Embryonic facial prominence (tissue), 1 donor: Measurements from ENCODE around the gene COL15A1.

Experiments
- DNase-seq: peaks from one replicate; pipeline ENCODE4 v3.0.0-alpha.2; 2016; ENCODE audit errors: extremely low spot score

COL15A1 gene

DNA sequence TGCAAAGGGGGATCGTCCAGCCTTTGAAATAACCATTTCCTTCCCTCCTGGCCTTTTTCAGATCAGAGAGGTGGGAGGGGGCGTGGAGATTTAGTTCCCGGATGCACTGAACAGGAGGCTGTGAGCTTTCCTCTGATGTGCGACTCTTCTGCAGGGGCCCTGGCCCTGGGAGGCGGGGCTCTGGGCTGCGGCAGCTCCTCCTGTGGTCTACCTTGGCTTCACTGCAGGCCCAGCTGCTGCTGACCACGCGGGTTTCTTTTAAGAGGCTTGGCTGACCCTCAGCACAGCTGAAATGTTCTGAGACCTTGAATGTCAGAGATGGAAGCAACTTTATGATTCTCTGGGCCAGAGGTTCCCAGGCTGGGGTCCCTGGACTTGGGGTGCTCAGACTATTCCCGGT is 27.0 kb upstream of the COL15A1 start:
- no peak for DNase-seq

- DNase-seq = no peak
These were observed 25.8 kb upstream of the COL15A1 start for GRCh38 chr9:98917746-98918487.

- DNase-seq = no peak
These were observed 22.0 kb upstream of the COL15A1 start for GRCh38 chr9:98921732-98922131.

GRCh38 chr9:98922721-98923435 is 20.8 kb upstream of the COL15A1 start:
- DNase-seq = no peak

DNA sequence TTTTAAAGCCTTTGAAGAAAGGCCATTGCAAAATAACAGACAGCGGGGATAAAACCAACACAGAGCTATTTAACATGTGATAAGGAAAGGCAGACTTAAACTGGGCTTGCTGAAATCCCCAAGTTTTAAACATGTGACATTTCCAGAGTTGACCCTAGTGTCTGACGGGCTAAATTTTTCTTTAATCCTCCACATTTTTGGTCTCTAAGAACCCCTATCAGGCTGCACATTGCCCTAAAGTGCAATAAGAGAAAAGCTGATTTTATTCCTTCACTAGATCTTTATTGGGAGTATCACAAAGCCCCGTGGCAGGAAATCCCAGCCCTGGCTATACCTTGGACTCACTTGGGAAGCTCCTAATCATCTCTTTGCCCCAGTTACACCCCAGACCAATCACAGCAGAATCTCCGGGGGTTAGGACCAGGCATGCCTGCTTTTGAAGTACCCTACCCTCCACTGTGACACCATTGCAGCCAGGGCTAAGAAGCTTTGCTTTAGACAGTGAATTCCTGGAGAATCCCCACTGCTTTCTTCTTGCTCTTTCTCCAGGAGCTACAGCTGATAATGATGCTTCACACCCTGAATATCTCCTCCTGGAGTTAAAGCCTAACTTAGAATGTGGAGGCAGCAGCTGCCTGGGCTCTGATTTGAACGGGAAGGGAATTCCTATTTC is 20.1 kb upstream of the COL15A1 start:
- DNase-seq = no peak

DNA sequence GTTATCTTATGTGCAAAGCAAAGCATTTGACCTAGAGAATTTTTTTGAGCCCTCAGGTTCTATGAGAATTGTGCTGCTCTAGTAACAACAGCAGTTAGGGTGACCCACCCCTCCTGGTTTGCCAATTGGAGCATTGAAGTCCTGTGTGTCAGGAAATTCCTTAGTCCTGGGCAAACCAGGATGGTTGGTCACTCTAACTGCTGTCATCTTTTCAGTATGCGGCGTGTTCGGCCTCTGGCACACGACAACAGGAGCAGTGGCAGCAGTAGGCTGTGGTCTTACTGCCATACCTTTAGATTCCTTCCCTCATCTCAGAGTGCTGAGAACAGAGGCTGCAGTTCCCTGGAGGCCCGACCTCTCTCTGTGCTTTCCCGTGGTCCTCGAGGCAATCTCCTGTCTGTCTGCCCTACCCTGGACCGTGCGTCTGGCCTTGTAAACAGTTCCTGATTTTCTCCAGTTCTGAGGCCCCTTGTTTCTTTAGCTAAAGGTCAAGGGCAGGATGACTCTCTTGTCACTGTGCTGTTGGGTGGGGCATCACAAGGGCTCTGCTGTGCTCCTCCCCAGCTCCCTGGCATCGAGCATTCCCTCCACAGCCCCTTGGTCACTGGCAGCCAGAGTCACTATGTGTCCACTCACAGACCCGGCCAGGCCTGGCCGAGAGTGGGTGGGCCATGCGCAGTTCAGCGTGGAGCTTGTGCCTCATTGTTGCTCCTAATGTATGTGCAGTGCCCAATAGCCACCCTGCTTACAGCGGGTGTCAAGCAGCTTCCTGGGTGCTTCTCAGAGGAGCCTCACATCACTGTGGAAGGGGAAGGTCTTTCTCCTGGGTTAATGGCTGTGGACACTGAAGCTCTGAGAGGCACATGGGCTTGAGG is 18.5 kb upstream of the COL15A1 start:
- no peak for DNase-seq

- no peak for DNase-seq
These were observed 17.8 kb upstream of the COL15A1 start for GRCh38 chr9:98925956-98926355.

DNA sequence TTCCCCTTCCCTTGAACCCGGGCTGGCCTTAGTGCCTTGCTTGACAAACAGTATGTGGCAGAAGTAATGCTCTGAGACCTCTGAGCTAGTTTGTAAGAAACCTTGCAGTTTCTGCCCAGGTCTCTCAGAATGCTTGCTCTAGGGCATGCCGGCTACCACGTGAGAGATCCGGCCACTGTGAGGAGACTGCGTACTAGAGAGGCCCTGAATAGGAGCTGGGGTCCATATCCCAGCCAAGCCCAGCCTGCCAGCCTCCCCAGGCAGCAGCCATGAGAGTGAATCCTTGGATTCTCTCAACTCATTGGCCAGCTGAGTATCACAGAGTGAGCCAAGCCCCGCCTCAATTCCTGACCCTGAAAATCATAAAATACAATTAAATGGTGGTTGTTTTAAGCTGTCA is 16.0 kb upstream of the COL15A1 start:
- no peak for DNase-seq

- peak; percentile 58 for DNase-seq
These were observed 14.6 kb upstream of the COL15A1 start for GRCh38 chr9:98929071-98929470.

DNA sequence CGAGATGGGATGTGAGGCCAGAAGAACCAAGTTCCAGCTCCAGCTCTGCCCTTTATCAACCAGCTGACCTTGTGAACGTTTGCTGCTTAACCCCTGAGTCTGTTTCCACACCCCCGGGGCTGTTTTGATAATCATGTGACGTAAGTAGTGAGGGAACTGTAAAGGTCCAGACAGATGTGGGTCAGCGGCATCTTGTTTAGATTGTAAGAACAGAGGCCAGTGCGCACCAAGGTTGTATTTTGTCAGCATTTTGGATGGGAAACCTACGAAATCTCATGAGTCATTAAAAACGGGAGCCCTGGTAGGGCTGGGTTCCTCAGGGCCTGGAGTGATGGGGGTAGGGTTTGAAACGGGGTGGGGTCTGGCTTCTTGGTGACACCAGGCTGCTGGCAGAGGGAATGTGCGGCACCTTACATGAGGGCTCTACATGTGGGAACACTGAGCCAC is 13.8 kb upstream of the COL15A1 start:
- no peak for DNase-seq

- DNase-seq = no peak
These were observed 12.9 kb upstream of the COL15A1 start for GRCh38 chr9:98930792-98931191.

GRCh38 chr9:98931600-98932389 is 11.9 kb upstream of the COL15A1 start:
- DNase-seq = no peak

- DNase-seq = no peak
These were observed 10.5 kb upstream of the COL15A1 start for GRCh38 chr9:98933185-98933584.

GRCh38 chr9:98933890-98934289 is 9.8 kb upstream of the COL15A1 start:
- no peak for DNase-seq

DNA sequence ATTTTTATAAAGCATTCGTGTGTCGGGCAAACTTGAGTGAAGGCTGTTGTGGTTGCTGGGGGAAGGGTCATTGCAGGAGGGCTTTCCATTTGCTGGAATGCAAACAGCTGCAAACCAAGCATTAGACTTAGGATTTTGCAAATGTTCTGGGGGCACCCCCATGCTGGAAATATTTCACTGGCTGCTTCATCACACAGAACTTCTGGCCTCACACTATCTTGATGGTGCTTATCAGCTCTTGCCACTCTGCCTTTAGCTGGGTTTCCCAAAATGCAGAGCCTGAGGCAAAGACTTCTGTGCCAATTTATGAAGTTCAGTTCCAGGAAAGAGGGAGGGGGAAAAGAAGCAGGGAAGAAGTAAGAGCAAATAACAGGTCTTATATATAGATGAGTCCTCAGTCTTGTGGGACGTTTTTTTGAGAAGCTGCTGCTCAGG is 8.6 kb upstream of the COL15A1 start:
- no peak for DNase-seq

- no peak for DNase-seq
These were observed 3.4 kb upstream of the COL15A1 start for GRCh38 chr9:98940276-98940675.

- no peak for DNase-seq
These were observed 1.7 kb upstream of the COL15A1 start for GRCh38 chr9:98941946-98942523.

DNA sequence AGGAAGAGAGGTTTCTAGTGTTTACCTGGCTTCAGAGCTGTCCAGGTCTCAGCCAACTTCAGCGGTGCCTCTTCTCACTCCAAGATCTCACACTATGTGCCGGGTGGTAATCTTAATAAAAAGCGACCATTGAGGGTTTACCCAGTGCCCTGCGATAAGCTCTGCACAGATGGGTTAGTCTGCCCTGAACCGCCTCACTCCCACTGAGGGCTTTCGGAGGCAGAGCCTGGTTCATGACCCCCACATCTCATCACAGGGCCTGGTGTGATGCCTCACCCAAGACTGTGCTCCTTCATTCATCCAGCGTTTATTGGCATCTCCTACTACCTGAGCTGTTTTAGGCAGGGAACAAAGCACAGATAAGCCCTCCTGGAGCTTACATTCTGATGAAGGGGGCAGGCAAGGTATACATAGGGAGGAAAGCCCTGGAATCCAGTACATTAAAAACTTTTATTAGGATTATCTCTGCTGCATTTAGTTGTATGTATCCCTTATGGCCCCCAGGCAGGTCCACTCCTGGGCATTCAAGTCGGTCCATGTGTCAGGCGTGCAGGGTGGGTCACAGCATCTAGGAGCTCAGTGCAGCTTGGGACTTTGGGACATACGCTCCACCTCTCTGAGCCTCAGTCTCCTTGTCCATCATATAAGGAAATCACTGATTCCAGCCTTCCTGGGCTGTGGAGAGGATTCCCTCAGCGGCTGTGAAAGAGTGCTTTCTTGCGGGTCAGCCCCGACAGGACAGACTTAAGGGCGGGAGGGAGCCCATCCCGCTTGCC is 613 bp upstream of the COL15A1 start:
- DNase-seq = no peak

DNA sequence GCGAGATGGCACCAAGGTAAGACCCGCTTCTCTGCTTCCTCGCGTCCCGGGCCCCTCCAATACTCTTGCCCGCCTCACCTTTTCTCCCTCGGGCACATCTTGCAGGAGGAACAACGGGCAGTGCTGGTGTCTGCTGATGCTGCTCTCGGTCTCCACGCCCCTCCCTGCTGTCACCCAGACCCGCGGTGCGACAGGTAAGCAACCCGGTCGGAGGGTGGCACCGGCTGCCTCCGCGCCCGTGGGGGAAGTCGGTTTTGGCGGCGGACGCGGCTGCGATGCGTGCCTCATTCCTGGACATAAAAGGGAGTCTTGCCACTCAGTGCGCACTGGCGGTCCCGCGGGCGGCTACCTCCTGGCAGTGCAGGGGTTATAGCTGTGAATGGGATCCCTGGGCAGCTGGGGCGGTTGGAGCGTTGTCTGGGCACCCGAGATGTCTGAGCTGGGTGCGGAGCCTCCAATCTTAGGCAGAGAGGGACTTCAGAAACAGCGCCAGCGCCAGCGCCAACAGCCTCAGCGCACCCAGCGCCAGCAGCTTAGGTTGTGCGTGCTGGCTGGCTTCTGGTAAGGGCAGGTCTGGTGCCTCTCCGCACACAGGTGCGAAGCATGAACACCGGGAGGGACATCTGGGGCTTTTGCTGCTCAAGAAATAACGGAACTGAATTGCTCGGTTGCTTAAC is 488 bp downstream of the COL15A1 start:
- no peak for DNase-seq
